SK-N-MC (cell line): ENCODE results near the gene NPNT.
"Not testable (repeated sequence)": the region's sequence is repeated elsewhere in the genome, so short reads cannot be mapped to it uniquely, and the experiment has no call there.

ENCODE experiments used
- DNase-seq: peaks from one replicate; pipeline ENCODE4 v3.0.0-alpha.2; 2011; ENCODE audit warnings: low read depth, low spot score
- H3K27ac ChIP-seq: fragments of 200-600 bp; sonication (generic); 2 replicates; pipeline ENCODE4 v1.5.1; 2016; ENCODE audit warnings: mixed run types
- H3K36me3 ChIP-seq: fragments of 200-600 bp; sonication (generic); 2 replicates; pipeline ENCODE4 v1.6.1; 2017; ENCODE audit warnings: antibody characterized with exemption, low read length, mixed read lengths; ENCODE audit not compliant: insufficient read depth
- H3K4me3 ChIP-seq: fragments of 200-600 bp; sonication (generic); 2 replicates; pipeline ENCODE4 v1.5.1; 2016
- H3K9ac ChIP-seq: fragments of 200-600 bp; sonication (generic); 2 replicates; pipeline ENCODE4 v1.8.0; 2017; ENCODE audit warnings: mixed run types, mixed read lengths; ENCODE audit not compliant: insufficient read length
- H3K9me3 ChIP-seq: fragments of 200-600 bp; sonication (generic); 2 replicates; pipeline ENCODE4 v1.6.1; 2017; ENCODE audit warnings: low read depth, mild to moderate bottlenecking, antibody characterized with exemption, low read length, moderate library complexity, mixed read lengths
- EZH2 ChIP-seq: fragments of 200-600 bp; sonication (generic); IDR thresholded peaks from one replicate; pipeline ENCODE4 v1.6.1; 2017; ENCODE audit warnings: antibody characterized with exemption
- FOXP2 ChIP-seq: optimal IDR thresholded peaks from 2 replicates; pipeline ENCODE3; 2011; ENCODE audit warnings: mild to moderate bottlenecking, moderate library complexity; ENCODE audit not compliant: insufficient read depth; ENCODE audit errors: extremely low read length, control extremely low read depth
- POLR2AphosphoS5 ChIP-seq: IDR thresholded peaks from 2 replicates; pipeline ENCODE4 v1.6.1; 2012; ENCODE audit warnings: mild to moderate bottlenecking, low read depth, low read length, borderline replicate concordance

The NPNT gene

GRCh38 chr4:105894660-105895582, at the start of gene NPNT:
TSS of gene NPNT (plus strand) at chr4:105895471. CDS start at chr4:105895653, 182 bp downstream.
- TF ChIP-seq FOXP2 (no peak), POLR2AphosphoS5 (no peak), EZH2 (no peak)
- Histone ChIP-seq H3K9ac (peak within 1 kb of the TSS; percentile 40), H3K36me3 (no peaks in the 10 kb centered on the region), H3K27ac (no peak within 1 kb of the TSS), H3K9me3 (no peaks in the 10 kb centered on the region), H3K4me3 (peak within 1 kb of the TSS; percentile 90)
- no peak for DNase-seq

GRCh38 chr4:105845559-105845958, 49.7 kb upstream of the NPNT start:
- DNase-seq, result no peak
- Histone ChIP-seq H3K9ac (no peak overlapping the region), H3K36me3 (peaks cover 12% of the 10 kb centered on the region), H3K27ac (no peak overlapping the region), H3K4me3 (no peak overlapping the region), H3K9me3 (no peaks in the 10 kb centered on the region)
- TF ChIP-seq FOXP2 (no peak), EZH2 (no peak), POLR2AphosphoS5 (no peak)

GRCh38 chr4:105848359-105848758, 46.9 kb upstream of the NPNT start:
- not testable (repeated sequence) for H3K4me3 ChIP-seq, H3K9ac ChIP-seq, DNase-seq, H3K27ac ChIP-seq, H3K9me3 ChIP-seq
- H3K36me3 ChIP-seq, result peaks cover 11% of the 10 kb centered on the region

- Histone ChIP-seq H3K36me3 (no peaks in the 10 kb centered on the region), H3K4me3 (no peak overlapping the region), H3K27ac (no peak overlapping the region), H3K9ac (no peak overlapping the region), H3K9me3 (no peaks in the 10 kb centered on the region)
- no peak for DNase-seq
- TF ChIP-seq FOXP2 (no peak), EZH2 (no peak), POLR2AphosphoS5 (no peak)
Observed at GRCh38 chr4:105851196-105851595, 44.1 kb upstream of the NPNT start.

GRCh38 chr4:105852230-105852629, 43.0 kb upstream of the NPNT start:
- H3K9me3 ChIP-seq, H3K27ac ChIP-seq, DNase-seq: not testable (repeated sequence)

GRCh38 chr4:105858466-105859040, 36.7 kb upstream of the NPNT start:
- Histone ChIP-seq H3K27ac (no peak overlapping the region), H3K9ac (no peak overlapping the region), H3K36me3 (no peaks in the 10 kb centered on the region), H3K4me3 (no peak overlapping the region), H3K9me3 (no peaks in the 10 kb centered on the region)
- no peak for TF ChIP-seq EZH2
- no peak for TF ChIP-seq FOXP2
- TF ChIP-seq POLR2AphosphoS5, result no peak
- no peak for DNase-seq

More at GRCh38 chr4:105852230-105852629, 43.0 kb upstream of the NPNT start:
- not testable (repeated sequence) for H3K4me3 ChIP-seq, H3K9ac ChIP-seq, H3K36me3 ChIP-seq

GRCh38 chr4:105859233-105859632, 36.0 kb upstream of the NPNT start:
- no peak overlapping the region for H3K27ac ChIP-seq
- no peak overlapping the region for H3K9ac ChIP-seq
- no peak overlapping the region for H3K4me3 ChIP-seq
- H3K36me3 ChIP-seq, result no peaks in the 10 kb centered on the region
- H3K9me3 ChIP-seq, result no peaks in the 10 kb centered on the region
- TF ChIP-seq POLR2AphosphoS5, result no peak
- TF ChIP-seq FOXP2, result no peak
- no peak for TF ChIP-seq EZH2
- DNase-seq, result no peak

GRCh38 chr4:105870963-105871362, 24.3 kb upstream of the NPNT start:
- no peak for DNase-seq
- Histone ChIP-seq H3K9ac (no peak overlapping the region), H3K4me3 (no peak overlapping the region), H3K36me3 (no peaks in the 10 kb centered on the region), H3K27ac (no peak overlapping the region), H3K9me3 (no peaks in the 10 kb centered on the region)
- TF ChIP-seq FOXP2 (no peak), POLR2AphosphoS5 (no peak), EZH2 (no peak)

- TF ChIP-seq EZH2 (no peak), POLR2AphosphoS5 (no peak), FOXP2 (no peak)
- DNase-seq, result no peak
- H3K9ac ChIP-seq, result no peak overlapping the region
Observed at GRCh38 chr4:105871997-105872396, 23.3 kb upstream of the NPNT start.

More at GRCh38 chr4:105871997-105872396, 23.3 kb upstream of the NPNT start:
- Histone ChIP-seq H3K9me3 (no peaks in the 10 kb centered on the region), H3K27ac (no peak overlapping the region), H3K4me3 (no peak overlapping the region), H3K36me3 (no peaks in the 10 kb centered on the region)
